Measurements from ENCODE around the gene ZNG1B.
"Not testable (repeated sequence)": the region's sequence is repeated elsewhere in the genome, so short reads cannot be mapped to it uniquely, and the experiment has no call there.

ZNG1B gene

DNA sequence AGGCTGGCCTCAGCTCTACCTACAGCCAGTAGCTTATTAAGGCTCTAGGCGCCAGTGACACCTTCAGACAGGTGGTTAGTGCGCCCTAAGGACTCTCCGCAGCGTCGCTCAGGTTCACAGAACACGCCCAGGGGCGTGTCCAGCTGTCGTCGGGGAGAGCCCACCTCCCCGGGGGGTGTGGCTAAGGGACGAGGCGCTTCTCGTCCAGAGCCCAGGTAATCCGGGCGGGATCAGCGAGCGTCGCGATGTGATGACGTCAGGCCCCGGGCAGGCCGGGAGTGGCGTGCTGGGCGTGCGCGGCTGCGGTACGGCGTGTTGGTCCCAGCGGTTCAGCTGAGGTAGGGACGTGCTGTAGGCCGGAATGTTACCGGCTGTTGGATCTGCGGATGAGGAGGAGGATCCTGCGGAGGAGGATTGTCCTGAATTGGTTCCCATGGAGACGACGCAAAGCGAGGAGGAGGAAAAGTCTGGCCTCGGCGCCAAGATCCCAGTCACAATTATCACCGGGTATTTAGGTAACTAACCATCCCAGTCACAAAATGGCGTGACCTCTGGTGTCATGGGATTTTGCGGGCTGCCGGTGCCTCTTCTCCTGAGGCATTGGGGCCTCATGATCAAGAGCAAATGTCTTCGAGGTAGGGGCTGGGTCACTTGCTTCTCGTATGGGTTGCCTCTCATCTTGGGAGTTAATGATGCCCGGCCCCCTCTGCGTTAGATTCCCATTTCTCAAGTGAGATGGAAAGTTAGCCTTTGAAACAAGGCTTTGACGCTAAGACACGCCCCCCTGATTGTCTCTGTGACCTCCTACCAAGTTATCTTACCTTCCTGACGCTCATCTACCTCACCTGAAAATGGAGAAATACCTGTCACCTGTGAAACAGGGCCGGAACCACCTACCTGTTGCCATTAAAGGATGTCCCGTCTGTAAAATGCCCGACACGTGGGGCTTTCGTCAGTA lies at the start of gene ZNG1B:
ZNG1B (plus strand) TSS at position 184 of the 958 bp plus-strand sequence; CDS start at position 362, 178 bp downstream.
- peak; percentile 84 for DNase-seq (ENCODE audit: low spot score)

GRCh38 chr2:113390124-113390849 lies 47.2 kb upstream of the ZNG1B start:
- DNase-seq (ENCODE audit: low spot score) = peak; percentile 78

- no peak for DNase-seq (ENCODE audit: low spot score)
Measured at GRCh38 chr2:113391073-113391472, 46.4 kb upstream of the ZNG1B start.

GRCh38 chr2:113406114-113406513 lies 31.4 kb upstream of the ZNG1B start:
- no peak for DNase-seq (ENCODE audit: low spot score)

DNA sequence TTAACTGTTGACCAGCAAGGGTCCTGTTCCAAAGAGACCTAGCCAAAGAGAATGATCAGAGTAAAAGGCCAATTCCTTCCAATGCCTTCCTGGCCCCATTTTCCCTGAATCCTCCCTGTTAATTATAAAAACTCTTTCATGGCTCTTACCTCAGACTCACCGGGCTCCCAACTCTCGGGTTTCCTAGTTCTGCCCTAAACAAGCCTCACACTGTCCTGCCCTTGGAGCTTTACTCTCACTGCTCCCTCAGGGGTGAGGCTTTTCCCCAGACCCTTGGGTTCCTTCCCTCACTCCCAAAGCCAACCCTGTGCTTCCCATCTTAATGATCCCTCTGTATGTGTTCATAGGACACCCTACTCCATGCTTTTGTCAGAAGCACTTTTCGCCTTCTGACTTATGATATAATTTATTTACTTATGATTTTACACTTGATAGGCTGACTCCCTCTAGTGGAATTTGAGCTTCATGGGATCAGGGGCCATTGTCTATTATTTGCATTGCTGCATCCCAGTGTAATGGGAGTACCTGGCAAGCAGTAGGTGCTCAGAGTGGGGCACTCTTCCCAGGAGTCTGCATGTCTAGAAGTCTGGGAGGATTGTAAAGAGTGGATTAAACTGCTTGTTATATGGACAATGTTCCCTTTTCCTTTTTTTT lies 29.9 kb upstream of the ZNG1B start:
- DNase-seq (ENCODE audit: low spot score) = no peak

DNA sequence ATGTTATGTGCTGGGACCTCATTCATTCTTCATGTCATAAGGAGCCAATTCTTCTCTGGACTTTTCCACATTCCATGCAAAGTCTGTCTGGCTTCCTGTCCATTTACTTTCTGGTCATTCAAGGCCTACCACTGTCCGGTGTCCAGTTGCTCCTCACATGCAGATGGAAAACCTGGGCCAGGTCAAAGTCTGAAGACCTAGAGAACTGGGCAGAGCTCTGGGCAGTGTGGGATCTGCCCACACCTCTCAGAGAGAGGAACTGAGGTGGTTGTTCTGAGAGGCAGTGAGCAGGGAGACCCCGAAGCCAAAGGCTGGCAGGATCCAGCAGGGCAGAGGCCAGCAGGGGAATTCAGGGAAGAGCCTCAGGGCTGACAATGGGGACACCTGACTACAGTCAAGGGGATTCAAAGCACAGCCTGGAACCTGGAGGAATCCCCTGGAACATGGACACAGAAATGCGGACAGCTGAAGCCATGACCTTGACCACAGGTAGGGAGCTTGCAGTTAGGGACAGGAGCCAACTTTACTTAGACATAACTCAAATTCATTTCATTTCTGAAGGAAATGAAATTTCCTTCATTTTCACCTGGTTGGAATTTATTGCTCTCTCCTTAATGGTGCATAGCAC lies 25.7 kb upstream of the ZNG1B start:
- not testable (repeated sequence) for DNase-seq (ENCODE audit: low spot score)

DNA sequence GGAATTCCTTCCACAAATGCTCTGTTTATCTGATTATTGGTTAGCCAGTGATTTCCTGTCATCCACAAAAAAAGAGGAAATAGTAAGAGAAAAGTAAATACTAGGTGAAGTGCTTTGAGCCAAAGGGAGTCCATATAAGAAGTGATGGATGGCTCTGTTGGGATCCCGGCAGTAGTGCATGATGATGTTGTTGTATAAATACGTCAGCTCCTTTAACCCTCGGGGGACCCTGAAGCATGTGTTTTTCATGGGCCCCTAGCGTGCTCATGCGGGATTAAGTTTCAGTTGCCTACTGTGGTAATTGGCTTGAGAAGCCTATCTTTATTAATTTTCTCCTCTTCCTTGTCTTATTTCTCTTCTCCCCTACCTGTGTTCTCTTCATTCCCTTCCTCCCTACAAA lies 24.7 kb upstream of the ZNG1B start:
- not testable (repeated sequence) for DNase-seq (ENCODE audit: low spot score)

DNA sequence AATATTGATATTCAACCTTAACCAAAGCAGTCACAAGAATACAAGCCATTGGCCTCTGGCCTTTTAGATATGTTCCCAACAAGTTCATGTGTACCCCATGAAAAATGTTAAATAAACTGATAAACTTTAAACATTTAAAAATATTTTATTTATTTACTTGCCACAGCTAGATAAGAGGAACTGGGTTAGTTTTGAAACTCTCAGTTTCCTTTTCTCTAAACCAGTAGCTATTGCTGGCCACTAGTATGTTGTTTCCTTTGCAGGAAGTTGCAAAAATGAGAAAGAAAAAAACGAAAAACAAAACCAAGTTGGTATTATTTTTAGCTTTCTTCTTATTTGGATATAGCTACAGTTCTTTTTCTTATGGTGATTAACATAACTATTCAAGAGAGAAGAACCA lies 5.7 kb upstream of the ZNG1B start:
- DNase-seq (ENCODE audit: low spot score) = not testable (repeated sequence)

GRCh38 chr2:113433468-113433867 lies 4.0 kb upstream of the ZNG1B start:
- DNase-seq (ENCODE audit: low spot score) = not testable (repeated sequence)

DNA sequence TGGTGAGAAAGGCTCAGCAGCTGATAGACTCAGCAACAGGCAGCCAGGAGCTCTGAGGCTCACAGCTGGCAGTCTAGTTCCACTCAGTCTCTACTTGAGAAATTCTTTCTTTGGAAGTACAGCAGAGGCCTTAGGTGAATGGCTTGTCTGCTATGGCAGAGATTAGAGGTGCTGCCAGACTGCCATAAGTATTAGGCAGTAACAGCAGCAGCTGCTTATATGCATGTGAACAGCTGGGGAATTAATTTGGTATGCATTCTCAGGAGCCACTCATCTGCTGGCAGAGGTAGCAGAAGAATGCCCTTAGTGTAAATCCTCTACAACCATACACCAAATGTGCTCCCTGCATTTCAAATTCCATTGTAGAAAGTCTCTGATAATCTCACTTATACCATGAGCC lies 28.3 kb downstream of the ZNG1B start:
- DNase-seq (ENCODE audit: low spot score) = not testable (repeated sequence)

- not testable (repeated sequence) for DNase-seq (ENCODE audit: low spot score)
Measured at GRCh38 chr2:113476688-113477368, 39.3 kb downstream of the ZNG1B start.

- not testable (repeated sequence) for DNase-seq (ENCODE audit: low spot score)
Measured at GRCh38 chr2:113496527-113496926, 59.0 kb downstream of the ZNG1B start.

DNA sequence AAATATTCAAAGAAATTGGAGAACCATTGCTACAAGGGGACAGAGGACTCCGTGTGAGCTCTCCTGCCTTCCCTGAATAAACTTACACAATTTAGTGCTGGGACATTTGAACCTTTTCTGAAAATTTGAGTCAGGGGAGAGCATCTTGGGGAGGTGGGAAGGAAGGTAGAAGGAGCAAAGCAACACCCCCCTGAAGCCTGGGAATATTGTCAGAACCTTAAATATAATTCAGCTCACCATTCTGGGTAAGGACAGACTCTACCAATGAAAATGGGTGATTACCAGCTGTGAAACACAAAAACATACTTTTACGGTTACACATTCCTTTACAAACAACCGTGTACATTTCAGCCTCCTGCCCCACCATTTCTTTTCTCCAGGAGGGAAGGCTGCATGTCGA lies 60.9 kb downstream of the ZNG1B start, which contains the start of gene FOXD4L1:
FOXD4L1 (plus strand) TSS at position 301 of the 400 bp plus-strand sequence. CDS start 592 bp downstream, outside the sequence.
- DNase-seq (ENCODE audit: low spot score) = not testable (repeated sequence)

- DNase-seq (ENCODE audit: low spot score) = not testable (repeated sequence)
Measured at GRCh38 chr2:113499019-113499885, 61.8 kb downstream of the ZNG1B start.

GRCh38 chr2:113499886-113500722 lies 62.6 kb downstream of the ZNG1B start:
- not testable (repeated sequence) for DNase-seq (ENCODE audit: low spot score)

GRCh38 chr2:113500723-113501038 lies 63.2 kb downstream of the ZNG1B start:
- DNase-seq (ENCODE audit: low spot score) = not testable (repeated sequence)

DNA sequence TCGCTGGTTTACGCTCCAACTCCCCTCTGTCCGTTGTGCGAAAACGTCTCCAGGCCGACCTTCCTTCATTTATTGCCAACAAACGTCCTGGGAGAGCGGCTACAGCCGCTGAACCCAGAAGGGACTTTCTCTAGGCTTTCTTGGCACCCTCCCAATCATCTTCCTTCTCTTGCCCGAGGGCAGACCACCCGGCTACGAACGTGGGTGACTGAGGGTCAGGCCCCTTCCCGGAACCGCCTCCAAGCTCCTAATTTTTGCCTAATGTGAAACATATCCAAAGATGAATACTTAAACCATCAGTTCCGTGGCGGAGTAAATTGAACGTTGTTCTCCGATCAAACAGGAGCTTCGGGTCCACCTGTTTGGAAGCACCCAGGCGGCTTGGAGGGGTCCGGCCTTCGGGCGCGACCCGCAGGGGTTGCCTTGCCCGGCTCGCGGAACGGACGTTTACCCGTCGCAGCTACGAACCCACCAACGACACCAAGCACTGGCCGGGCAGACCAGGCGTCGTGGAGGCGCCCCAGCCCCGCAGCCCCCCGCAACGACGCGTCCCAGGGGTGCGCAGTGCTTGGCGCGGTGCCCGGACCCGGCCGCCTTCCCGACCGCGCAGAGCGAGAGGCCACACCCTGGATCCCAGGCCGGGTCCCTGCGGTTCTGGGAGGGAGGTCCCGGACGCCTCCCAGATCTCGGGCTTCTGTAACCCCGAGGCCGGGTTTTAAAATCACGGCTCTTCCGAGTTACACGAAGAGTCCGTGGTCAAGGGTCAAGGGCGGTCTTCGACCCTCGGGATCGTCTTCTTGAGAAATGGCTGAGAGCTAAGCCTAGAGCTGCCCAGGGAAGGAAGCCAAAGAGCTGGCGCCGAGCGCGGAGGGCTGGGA lies 65.0 kb downstream of the ZNG1B start:
- DNase-seq (ENCODE audit: low spot score) = not testable (repeated sequence)

All from CD4-positive, alpha-beta T cell treated with Interleukin-15 for 4 hours (primary cell).